Measurements from ENCODE around the gene HGS. TPM values are rescaled to one million over a fixed set of nuclear protein-coding genes. Genes with fewer than 3 reads are reported as not detected.

HGS gene
- total and polyA plus RNA-seq, 2 of the 13 experiments (the other 11 are each of a cell fraction or from before 2014, with no cell fraction given): 73.3 to 78.1 TPM

GRCh38 chr17:81651692-81652091 is 32.1 kb upstream of the HGS start (continued):
- TF ChIP-seq, protein P1, sequence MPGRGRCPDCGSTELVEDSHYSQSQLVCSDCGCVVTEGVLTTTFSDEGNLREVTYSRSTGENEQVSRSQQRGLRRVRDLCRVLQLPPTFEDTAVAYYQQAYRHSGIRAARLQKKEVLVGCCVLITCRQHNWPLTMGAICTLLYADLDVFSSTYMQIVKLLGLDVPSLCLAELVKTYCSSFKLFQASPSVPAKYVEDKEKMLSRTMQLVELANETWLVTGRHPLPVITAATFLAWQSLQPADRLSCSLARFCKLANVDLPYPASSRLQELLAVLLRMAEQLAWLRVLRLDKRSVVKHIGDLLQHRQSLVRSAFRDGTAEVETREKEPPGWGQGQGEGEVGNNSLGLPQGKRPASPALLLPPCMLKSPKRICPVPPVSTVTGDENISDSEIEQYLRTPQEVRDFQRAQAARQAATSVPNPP (CRISPR knock-in tag; IDR thresholded peaks at IDR 0.05): no peak
- TF ChIP-seq ETV5 (CRISPR knock-in tag; IDR thresholded peaks at IDR 0.05; ENCODE audit: borderline replicate concordance) (0 out of 2 replicates have a peak, but pooled peaks have one; percentile 7), ZNF430 (CRISPR knock-in tag; IDR thresholded peaks at IDR 0.05) (no peak), ZNF710 (CRISPR knock-in tag; IDR thresholded peaks at IDR 0.05; ENCODE audit: borderline replicate concordance) (no peak), ZNF33B (CRISPR knock-in tag; IDR thresholded peaks at IDR 0.05) (no peak), RXRA (CRISPR knock-in tag; IDR thresholded peaks at IDR 0.05) (0 out of 2 replicates have a peak, but pooled peaks have one; percentile 31), MATR3 (CRISPR knock-in tag; IDR thresholded peaks at IDR 0.05) (no peak), ZNF589 (CRISPR knock-in tag; conservative IDR thresholded peaks at IDR 0.05) (no peak), ZNF224 (CRISPR knock-in tag; IDR thresholded peaks at IDR 0.05) (no peak)
- TF ChIP-seq, protein P2, sequence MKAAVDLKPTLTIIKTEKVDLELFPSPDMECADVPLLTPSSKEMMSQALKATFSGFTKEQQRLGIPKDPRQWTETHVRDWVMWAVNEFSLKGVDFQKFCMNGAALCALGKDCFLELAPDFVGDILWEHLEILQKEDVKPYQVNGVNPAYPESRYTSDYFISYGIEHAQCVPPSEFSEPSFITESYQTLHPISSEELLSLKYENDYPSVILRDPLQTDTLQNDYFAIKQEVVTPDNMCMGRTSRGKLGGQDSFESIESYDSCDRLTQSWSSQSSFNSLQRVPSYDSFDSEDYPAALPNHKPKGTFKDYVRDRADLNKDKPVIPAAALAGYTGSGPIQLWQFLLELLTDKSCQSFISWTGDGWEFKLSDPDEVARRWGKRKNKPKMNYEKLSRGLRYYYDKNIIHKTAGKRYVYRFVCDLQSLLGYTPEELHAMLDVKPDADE (CRISPR knock-in tag; IDR thresholded peaks at IDR 0.05): no peak
- TF ChIP-seq, protein P3, sequence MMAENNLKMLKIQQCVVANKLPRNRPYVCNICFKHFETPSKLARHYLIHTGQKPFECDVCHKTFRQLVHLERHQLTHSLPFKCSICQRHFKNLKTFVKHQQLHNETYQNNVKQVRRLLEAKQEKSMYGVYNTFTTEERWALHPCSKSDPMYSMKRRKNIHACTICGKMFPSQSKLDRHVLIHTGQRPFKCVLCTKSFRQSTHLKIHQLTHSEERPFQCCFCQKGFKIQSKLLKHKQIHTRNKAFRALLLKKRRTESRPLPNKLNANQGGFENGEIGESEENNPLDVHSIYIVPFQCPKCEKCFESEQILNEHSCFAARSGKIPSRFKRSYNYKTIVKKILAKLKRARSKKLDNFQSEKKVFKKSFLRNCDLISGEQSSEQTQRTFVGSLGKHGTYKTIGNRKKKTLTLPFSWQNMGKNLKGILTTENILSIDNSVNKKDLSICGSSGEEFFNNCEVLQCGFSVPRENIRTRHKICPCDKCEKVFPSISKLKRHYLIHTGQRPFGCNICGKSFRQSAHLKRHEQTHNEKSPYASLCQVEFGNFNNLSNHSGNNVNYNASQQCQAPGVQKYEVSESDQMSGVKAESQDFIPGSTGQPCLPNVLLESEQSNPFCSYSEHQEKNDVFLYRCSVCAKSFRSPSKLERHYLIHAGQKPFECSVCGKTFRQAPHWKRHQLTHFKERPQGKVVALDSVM (CRISPR knock-in tag; IDR thresholded peaks at IDR 0.05): no peak
- TF ChIP-seq, protein P4, sequence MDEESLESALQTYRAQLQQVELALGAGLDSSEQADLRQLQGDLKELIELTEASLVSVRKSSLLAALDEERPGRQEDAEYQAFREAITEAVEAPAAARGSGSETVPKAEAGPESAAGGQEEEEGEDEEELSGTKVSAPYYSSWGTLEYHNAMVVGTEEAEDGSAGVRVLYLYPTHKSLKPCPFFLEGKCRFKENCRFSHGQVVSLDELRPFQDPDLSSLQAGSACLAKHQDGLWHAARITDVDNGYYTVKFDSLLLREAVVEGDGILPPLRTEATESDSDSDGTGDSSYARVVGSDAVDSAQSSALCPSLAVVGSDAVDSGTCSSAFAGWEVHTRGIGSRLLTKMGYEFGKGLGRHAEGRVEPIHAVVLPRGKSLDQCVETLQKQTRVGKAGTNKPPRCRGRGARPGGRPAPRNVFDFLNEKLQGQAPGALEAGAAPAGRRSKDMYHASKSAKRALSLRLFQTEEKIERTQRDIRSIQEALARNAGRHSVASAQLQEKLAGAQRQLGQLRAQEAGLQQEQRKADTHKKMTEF (CRISPR knock-in tag; IDR thresholded peaks at IDR 0.05): no peak
- TF ChIP-seq, protein P5, sequence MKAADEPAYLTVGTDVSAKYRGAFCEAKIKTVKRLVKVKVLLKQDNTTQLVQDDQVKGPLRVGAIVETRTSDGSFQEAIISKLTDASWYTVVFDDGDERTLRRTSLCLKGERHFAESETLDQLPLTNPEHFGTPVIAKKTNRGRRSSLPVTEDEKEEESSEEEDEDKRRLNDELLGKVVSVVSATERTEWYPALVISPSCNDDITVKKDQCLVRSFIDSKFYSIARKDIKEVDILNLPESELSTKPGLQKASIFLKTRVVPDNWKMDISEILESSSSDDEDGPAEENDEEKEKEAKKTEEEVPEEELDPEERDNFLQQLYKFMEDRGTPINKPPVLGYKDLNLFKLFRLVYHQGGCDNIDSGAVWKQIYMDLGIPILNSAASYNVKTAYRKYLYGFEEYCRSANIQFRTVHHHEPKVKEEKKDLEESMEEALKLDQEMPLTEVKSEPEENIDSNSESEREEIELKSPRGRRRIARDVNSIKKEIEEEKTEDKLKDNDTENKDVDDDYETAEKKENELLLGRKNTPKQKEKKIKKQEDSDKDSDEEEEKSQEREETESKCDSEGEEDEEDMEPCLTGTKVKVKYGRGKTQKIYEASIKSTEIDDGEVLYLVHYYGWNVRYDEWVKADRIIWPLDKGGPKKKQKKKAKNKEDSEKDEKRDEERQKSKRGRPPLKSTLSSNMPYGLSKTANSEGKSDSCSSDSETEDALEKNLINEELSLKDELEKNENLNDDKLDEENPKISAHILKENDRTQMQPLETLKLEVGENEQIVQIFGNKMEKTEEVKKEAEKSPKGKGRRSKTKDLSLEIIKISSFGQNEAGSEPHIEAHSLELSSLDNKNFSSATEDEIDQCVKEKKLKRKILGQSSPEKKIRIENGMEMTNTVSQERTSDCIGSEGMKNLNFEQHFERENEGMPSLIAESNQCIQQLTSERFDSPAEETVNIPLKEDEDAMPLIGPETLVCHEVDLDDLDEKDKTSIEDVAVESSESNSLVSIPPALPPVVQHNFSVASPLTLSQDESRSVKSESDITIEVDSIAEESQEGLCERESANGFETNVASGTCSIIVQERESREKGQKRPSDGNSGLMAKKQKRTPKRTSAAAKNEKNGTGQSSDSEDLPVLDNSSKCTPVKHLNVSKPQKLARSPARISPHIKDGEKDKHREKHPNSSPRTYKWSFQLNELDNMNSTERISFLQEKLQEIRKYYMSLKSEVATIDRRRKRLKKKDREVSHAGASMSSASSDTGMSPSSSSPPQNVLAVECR (CRISPR knock-in tag; IDR thresholded peaks at IDR 0.05; ENCODE audit: borderline replicate concordance): peak; percentile 23; the same call in 1 of the 2 replicates
